GM18498 (cell line): ENCODE data around the gene ARID3C.

ENCODE experiments used
- ATAC-seq: cut with Tn5 transposase; IDR thresholded peaks from one replicate; pipeline ENCODE4 v1.9.1; 2021; ENCODE audit warnings: mild to moderate bottlenecking, moderate library complexity; ENCODE audit not compliant: unreplicated experiment

Gene ARID3C

DNA sequence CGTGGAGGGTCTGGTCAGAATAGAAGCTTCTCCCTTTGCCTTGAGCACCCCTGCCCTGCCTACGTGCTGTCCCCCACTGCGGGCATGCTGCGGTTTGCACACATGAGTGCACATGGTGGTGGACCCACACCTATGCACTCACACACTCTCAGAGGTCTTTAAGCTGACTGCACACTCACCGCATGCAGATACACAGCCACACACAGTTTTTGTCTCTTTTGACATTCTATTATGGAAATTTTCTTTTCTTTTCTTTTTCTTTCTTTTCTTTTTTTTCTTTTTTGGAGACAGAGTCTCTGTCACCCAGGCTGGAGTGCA lies 584 bp upstream of the ARID3C start:
- ATAC-seq = no peak

DNA sequence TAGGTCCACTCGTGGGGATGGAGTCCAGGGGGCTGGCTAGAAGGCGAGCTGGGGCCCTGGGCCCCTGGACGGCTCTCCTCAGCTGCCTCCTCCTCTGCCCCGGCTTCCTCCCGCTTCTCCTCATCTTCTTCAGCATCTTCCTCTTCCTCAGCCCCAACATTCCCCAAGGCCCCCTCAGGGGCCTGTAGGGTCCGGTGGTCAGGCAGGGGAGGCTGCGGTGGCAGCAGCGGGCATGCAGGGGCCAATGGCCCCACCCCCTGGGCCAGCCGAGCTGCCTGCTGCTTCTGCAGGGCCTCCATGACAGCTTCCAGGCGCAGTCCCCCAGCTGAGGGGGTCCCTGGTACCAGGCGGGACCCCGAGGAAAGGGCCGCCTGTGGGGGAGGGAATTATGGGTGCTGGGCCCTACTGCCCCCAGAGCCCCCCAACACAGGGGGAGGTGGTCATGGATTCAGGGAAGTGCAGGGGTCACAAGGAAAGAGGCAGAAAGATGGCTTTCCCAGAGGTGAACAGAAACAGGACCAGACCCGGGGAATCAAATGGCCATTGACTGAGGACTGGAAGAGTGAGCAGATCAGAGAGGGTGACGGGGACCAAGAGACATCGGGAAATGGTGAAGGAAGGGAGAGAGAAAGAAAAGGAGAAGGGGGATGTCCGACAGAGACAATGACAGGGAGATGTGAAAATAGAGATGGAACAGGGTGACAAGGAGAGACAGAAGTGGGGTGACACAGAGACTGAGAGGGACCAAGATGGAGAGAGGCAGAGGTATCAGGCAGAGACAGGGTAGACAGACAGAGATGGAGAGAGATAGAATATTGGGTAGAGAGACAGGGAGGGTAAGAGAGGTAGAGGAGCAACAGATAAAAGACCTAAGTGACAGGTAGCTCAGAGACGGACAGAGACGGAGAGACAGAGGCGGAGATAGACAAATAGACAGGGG lies 880 bp downstream of the ARID3C start:
- no peak for ATAC-seq

DNA sequence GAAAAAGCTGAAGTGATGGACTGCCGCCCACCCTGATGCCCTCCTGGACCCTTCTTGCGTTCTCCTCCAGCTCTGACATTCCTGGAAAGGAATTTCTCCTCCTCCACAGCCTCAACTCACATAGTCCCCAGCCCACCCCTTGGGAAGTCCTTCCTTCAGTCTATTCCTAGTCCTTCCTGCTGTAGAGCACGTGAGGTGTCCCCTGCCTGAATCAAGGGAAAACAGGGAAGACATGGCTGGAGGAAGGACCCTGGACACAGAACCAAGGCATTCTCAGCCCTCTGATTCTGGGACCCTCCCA lies 3.7 kb downstream of the ARID3C start:
- no peak for ATAC-seq

DNA sequence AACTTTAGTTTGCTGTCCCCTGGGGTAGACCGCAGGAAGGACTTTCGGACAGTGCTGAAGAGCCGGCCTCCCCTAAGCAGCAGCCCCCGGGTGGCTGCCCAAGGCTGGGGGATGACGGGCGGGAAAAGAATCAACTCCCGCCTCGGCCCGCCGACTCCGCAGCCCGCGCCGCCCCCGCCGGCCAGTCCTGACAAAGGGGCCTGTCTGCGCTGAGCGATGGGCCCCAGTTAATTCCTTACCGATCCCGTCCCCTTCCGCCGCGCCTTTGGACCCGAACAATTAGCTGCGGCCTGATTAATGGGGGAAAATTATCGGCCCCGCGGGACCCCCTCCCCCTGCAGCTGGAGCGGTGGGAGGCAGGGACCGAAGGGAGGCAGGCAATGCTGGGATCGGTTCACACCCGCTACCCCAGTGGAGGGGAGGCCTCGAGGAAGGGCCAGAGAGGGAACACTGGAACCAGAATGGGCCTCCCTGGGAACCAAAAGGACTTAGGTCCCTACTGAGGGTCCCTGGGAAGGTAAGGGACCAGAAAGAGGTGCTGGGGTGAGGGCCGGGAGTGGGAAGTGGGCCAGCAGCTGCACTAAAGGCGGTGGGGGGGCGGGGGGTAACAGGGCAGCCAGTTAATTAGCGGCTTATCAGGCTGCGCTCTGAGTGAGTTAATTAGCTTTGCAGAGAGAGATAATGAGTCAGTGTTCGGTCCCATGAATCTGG lies 4.2 kb downstream of the ARID3C start:
- ATAC-seq = no peak

DNA sequence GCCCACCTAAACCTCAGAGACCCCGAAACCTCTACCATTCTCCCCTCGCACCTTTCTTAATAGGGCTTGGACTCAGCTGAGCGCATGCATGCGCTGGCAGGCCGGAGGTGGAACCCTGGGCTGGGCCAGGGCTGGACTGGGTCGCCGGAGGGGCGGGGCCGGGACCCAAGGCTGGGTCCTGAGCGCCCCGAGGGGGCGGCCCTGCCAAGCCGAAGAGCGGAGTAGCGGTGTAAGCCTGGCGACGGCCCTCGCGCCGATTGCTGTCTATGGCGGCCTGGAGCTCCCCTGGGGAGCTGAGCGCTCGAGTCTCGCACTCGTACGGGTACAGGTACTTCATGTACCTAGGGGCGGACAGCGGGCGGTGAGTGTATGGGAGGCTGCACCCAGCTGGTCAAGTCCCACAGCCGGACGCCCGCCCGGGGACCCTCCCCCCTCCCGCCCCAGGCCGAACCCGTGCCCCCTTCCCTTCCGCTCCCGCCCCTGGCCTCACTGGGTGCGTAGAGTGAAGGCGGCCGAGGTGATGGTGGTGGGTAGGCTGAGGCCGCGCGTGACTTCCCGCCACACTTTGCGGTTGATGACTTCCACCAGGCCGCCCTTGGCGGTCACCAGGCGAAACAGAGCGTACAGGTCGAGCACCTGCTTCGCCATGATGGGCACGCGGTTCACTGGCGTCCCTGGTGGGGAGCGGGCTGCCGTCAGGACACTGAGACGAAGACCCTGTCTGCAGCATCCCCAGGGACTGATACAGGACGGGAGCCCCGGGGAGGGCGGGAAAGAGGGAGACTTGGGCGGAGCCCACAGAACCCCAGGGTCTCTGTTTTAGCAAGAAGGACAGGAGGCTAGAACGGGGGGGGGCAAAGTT lies 5.3 kb downstream of the ARID3C start:
- no peak for ATAC-seq

DNA sequence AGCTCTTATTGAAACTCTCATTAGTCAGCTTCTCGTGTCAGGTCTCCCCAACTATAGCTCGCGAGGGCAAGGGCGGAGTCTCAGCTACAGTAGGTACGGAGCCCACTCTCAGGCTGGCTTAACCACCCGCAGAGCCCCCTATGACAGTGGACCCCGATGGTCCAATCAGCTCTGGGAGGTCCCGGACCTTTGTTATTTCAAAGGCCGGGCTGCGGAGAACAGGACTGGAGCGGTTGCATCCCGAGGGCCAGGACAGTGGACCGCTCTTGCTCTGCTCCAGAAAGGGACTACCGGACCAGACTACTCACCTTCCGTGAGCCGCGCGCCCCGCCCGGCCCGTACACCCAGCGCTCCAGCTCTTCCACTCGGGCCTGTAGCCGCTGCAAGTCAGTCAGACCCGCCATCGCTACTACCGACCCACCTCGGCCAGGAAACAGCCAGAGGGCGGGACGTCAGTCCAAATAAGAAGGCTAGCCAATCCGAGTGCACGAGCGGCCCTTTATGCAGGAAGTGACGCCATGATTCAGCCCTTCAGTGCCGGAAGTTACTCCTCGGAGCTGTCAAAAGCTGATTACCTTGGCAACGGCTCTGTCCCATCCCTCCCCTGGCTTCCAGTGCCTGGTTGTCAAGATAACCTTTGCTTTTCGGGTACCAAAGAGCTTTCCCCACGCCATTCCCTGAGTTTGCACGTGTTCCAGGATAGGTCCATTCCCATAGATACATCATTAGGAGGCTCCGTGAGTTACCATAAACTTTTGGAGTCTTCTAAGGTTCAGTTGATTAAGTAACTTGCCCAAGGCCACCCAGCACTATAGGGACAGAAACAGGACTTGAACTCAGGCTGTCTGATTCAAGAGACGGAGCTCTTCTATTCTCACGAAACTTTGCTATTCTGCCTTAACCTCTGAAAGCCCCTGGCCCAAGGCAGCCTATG lies 8.5 kb downstream of the ARID3C start, which contains the start of gene DCTN3:
DCTN3 (minus strand) TSS at position 435 of the 934 bp plus-strand sequence; CDS start at position 404, 31 bp downstream.
- peak; percentile 98 for ATAC-seq

DNA sequence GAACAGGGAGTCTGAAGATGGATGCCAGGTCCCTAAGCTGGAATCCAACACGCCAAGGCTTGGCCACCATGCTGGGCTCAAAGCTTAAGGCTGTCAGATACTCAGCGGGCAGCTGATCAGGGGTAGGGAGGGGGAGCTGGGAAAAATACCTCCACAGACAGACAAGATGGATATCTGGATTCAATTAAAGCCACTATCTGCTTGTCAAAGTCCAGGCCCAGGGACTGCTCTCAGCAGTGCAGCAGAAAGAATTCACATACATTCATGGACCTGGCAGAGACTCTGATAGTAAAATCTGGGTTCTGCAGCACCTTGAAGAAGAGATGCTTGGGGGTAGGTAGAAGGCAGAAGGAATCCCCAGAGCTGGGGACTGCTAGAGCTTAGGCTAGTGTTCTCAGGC lies 13.7 kb downstream of the ARID3C start:
- ATAC-seq = no peak

DNA sequence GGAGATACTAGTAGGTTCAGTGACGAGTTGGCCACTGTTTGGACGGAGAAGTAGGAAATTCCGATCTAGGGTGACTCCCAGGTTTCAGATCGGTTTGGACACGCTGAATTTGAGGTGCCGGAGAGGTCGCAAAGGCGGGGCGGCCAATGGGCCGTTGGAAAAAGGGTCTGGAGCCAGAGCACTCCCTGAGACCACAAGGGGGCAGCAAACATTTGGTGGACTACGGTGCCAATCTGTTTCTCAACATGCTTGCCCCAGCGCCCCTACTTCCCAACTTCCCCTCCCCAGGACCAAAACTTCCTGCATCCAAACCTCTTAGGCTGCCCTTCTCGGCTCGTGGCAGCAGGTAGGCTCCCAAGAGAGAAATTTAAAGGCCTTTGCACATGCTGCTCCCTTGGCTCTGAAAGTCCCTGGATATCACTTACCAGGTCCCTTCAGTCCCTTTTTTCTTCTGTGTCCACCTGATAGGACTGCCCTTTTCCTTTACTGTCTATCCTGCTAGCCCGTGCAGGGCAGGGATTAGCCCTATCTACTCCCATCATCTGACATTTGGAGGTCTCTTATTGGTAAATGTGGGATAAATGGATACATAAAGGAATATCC lies 16.0 kb downstream of the ARID3C start:
- ATAC-seq = no peak

DNA sequence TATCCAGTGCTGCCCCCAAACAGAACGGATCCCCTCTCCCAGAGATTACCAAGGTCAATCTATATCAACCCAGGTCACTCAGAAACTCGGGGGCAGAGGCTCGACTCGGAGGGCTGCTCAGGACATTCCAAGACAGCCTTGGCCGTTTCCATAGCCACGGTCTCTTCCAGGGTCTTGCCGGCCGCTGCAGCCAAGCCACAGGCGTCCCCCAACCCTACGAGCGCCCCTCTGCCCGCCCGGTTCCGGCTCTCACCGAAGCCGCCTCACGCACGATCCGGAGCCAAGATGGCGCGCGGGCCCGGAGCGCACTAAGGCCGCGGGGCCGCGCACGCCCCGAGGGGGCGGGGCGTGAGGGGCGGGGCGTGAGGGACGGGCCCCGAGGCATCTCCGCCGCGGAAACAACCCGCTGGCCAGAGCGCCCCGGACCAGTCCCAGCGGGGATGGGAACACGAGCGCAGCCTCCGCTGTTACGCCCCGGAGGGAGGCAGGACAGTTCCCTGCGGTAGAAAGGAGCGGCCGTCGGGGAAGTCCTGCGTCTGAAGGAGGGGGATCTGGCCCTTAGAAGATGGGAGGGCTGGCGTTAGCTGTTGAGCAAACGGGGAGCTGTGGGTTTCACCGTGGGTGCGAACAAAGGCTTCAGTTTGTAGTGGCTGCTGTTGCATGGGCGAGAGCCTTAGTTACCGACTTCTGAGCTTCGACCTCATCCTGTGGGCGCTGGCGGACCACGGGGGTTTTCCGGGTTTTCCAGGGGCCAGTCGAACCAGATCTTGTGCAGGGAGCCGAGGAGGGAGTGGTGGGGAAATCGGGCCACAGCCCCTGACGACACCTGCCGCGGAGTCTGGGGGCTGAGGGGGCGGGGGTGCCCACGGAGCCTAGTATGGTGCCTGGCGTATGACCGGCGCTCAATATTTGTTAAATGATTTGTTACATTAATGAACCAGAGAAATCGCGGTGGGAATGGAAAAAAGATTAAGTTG lies 16.8 kb downstream of the ARID3C start, which contains the start of gene RPP25L:
RPP25L (minus strand) TSS at position 287 of the 977 bp plus-strand sequence. CDS start 801 bp downstream, outside the sequence.
- ATAC-seq = peak; percentile 89

DNA sequence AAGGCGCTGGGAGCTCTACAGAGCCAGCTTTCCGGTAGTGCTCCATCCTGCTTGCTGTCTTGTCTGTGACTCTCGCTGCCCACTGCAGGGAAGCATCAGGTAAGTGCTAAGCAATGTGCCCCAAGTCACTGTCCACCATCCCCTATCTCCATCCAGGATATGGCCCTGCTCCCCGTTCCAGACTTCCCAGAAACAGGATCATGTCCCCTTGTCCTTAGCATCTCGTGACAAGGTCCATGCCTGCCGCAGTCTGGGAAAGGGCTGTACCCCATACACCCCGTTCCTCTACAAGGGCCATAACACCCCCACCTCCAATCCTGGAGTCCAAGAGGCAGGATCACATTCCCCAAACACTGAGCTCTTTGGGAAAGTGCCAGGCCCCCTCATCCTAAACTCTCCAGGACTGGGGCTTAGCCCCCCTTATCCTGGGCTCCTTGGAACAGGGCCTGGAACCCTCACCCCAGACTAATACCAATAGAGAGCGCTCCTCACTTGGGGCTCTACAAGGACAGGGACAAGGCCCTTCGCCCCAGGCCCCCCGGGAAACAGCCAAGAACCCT lies 17.5 kb downstream of the ARID3C start:
- ATAC-seq = peak; percentile 7

DNA sequence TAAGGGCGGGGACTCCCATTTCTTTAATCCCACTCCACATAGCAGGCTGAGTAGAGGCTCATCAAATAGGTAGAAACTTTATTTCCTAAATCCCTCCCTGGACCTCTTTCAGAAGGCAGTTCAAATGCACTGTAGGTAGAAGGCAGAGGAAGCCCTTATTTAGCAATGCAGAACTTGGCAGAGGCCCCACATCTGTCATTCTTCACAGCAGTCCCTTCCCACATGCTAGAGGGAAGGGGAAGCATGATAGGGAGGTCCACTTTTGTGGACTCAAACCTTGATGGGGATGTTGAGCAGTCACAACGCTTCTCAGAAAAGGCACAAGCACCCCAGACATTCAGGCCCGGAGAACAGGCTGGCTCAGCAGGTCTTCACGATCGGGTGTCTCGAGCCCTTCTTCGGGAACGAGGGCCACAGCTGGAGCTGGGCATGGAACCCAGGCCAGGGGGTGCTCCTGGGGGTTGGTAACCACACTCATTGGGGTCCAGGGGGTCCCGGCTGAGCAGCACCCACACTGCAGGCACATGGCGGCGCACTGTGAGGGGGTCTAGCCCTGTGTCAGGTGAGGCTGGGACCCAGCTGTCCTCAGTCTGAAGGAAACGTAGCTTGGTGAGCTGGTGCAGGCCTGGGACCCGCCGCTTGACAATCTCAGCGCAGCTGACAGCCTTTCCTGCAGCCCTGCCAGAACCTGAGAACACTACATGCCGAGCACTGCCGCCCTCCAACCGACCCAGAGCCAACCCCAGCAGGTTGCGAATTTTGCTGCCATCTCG lies 18.2 kb downstream of the ARID3C start:
- ATAC-seq = no peak

DNA sequence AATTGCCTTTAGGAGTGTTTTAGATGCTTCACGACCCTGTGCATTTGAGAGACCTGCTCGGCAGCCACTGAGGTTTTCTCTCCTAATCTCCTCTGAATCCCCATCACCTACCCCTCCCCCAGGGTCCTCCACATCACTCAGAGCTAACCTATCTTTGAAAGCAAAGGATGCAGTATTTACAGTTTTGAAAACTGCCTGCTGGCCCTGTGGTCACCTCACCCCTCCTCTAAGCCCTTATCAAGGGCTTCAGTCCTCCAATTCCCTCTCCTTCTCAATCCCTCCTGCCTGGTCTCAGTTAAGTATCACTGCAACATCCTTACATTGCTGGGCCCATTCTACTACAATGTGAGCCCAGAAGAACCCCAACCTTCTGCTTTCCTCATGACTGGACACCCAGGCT lies 21.5 kb downstream of the ARID3C start:
- ATAC-seq = no peak

DNA sequence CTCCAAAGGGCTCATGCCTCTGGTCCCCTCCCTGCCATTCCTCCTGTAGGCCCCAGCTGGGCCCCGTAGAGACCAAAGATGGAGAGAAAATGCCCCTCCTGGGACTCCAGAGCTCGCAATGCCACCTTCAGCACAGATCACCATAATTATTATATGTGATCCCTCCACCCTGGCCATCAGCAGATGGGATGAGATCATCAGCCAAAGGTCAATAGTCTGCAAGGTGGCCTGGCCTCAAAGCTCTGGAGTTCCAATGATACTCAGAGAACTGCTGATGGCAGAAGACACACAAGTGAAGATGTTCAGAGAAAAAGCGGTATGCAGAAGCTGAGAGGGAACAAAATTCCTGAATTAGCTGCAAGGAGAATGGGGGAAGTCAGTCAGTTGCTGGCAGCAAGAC lies 22.0 kb downstream of the ARID3C start:
- no peak for ATAC-seq

DNA sequence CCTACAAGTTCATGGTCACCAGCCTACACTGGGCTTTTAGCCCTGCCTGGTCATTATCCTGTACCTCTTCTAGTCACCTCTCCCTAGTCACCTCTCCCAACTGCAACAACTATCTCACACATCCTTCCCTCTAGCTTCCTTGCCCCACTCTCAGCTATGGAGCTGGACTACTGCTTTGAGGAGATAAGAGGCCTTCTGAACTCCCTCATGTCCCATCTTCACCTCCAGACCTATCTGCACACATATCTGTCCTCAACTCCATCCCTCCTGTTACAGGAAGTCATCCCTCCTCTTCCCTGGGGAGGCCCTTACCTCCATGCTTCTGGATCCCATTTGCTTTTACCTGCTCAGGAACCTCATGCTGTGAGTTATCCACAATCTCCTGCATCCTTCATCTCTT lies 22.7 kb downstream of the ARID3C start:
- no peak for ATAC-seq

DNA sequence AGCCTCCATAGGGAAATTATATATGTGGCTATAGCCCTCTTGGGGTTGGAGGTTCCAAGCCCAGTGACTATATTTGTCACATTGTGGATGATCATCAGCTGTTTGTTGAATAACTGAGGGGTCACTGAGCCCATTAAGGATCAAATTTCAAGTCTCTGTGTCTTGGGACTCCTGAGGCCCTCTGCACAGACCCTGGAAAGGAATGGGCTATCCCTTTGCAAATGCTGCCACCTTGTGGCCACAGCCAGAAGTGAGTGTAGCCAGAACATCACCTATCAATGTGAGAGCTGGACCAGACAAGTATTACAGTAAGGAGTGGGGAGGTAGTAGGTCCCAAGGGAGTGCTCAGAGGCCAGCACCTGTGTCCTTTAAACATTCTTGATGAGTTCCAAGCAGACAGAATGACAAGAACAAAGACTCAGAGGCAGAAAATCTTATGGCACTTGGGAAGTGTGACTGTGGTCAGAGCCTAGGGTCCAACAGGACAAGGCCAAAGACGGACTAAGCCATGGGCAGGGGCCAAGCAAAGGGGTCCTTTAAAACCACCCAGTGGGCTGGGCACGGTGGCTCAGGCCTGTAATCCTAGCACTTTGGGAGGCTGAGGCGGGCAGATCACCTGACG lies 25.1 kb downstream of the ARID3C start:
- peak; percentile 75 for ATAC-seq

DNA sequence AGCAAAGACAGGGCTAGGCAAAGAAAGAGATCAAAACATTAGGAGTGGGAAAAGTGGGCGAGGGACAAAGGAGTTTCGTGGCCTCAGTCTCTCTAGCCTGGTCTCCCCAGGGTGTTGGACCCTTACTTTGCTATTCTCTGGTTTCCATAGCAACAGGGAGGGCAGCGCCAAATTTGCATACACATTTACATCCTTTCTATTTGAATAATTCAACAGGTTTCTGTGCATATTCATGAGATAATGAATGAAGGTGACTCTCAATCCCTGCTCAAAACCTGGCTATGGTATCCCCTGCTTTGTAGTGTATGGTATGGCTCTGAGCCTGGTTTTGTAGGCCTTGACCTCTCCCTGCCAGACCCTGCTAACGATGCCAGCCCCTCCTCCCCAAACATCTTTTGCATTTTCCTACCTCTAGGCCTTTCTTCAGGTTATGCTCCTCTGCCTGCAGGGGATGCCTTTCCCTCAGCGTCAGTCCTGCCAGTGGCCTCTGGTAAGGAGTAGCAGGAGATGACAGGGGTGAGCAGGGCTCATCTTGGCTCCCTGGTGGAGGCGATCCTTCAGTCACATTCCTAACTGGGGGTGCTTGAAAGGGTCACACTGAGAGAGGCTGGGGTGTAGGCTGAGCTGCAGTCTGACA lies 26.8 kb downstream of the ARID3C start:
- no peak for ATAC-seq

DNA sequence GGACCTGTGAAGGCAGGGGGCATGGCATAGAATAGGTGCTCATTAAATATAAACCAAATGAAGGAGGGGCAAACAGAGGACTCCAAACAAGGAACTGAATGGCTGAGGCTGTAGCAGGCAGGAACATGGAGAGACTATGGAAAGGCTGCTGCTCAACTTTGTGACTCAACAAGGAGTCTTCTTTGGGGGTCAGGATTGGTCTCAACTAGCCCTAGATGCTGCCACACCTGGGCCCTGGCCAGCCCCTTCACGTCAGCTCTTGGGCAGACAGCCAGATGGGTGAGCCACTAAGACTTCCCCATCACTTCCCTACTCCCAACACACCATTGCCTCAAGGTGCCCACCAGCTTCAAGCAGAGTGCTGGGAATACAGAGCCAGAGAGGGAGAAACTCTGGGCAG lies 28.0 kb downstream of the ARID3C start:
- no peak for ATAC-seq
